Prostate gland (tissue), 2 donors: Measurements from ENCODE around the gene INSYN2B.

Experiments
- POLR2A ChIP-seq: fragments of 450-650 bp; IDR thresholded peaks from one replicate; pipeline ENCODE4 v1.6.1; 2016; ENCODE audit warnings: antibody characterized with exemption, mild to moderate bottlenecking
- TF ChIP-seq, protein P1 (sequence below), 4 experiments: fragments of 200-600 bp in 2 of 4; fragments of 450-650 bp in 2 of 4; sonication (generic) in 2 of 4; IDR thresholded peaks; 1 replicate in 3 of 4; 2 replicates in 1 of 4; pipeline ENCODE4 v1.5.1; 2016 to 2019; ENCODE audit warnings: antibody characterized with exemption in 4 of 4, mild to moderate bottlenecking in 2 of 4, moderate library complexity in 2 of 4

DNA sequence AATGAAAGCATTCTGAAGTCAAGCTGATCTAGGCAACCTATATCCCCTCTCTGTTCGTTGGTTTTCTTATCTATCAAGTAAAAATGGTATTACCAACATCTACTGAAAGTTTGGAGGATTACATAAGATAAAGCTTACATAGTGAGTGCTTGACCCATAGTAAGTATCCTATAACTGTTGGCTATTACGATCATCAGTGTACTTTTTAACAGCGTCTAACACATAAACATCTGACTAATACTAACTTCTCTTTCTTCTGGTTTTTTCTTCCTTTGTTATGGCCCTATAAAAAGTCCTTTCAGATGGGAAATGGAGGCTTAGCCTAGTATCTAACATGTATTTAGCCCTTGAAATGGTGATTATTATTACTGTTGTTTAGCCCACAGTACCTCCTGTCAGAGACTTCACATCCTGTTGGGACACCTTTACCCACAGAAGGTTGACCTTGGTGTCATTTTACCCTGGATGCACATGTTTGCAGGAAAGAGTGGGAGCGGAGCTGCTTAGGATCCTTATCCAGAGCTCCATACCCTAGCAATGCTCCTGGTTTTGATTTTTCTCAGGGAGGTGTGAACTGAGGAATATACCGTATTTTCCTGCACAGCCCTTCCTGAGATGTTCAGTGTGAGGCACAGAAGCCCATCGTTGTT is 6.0 kb downstream of the INSYN2B start:
- TF ChIP-seq, protein P1, sequence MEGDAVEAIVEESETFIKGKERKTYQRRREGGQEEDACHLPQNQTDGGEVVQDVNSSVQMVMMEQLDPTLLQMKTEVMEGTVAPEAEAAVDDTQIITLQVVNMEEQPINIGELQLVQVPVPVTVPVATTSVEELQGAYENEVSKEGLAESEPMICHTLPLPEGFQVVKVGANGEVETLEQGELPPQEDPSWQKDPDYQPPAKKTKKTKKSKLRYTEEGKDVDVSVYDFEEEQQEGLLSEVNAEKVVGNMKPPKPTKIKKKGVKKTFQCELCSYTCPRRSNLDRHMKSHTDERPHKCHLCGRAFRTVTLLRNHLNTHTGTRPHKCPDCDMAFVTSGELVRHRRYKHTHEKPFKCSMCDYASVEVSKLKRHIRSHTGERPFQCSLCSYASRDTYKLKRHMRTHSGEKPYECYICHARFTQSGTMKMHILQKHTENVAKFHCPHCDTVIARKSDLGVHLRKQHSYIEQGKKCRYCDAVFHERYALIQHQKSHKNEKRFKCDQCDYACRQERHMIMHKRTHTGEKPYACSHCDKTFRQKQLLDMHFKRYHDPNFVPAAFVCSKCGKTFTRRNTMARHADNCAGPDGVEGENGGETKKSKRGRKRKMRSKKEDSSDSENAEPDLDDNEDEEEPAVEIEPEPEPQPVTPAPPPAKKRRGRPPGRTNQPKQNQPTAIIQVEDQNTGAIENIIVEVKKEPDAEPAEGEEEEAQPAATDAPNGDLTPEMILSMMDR (IDR thresholded peaks at IDR 0.05) = no peak
- no peak for TF ChIP-seq POLR2A
